HAP-1 (cell line): ENCODE data around the gene CAPN11.
"Not testable (repeated sequence)": the region's sequence is repeated elsewhere in the genome, so short reads cannot be mapped to it uniquely, and the experiment has no call there.

Source experiments
- DNase-seq, 2 experiments: peaks; one replicate each; pipeline ENCODE4 v3.0.0-alpha.2; 2016 to 2020; ENCODE audit warnings: low spot score in 2 of 2
- H3K27me3 ChIP-seq: fragments of 250-450 bp; sonication (Bioruptor Pico); 2 replicates; pipeline ENCODE4 v1.5.1; 2020; ENCODE audit warnings: low read depth, mild to moderate bottlenecking, moderate library complexity
- H3K36me3 ChIP-seq: fragments of 250-450 bp; sonication (Bioruptor Pico); replicated peaks from 2 replicates; pipeline ENCODE4 v1.5.1; 2020; ENCODE audit warnings: mild to moderate bottlenecking
- H3K4me1 ChIP-seq: fragments of 250-450 bp; sonication (Bioruptor Pico); 2 replicates; pipeline ENCODE4 v1.5.1; 2020; ENCODE audit warnings: mild to moderate bottlenecking
- H3K4me3 ChIP-seq: fragments of 250-450 bp; sonication (Bioruptor Pico); 2 replicates; pipeline ENCODE4 v1.5.1; 2020; ENCODE audit warnings: mild to moderate bottlenecking, moderate library complexity
- H3K9me3 ChIP-seq: fragments of 250-450 bp; sonication (Bioruptor Pico); 2 replicates; pipeline ENCODE4 v1.5.1; 2020; ENCODE audit warnings: mild to moderate bottlenecking, moderate library complexity
- in situ Hi-C: fragments of 300-500 bp; cut with MboI; formaldehyde crosslinking; loops from 3 replicates; pipeline ENCODE4 v1.14.3; 2020; ENCODE audit warnings: low sequenced_read_pairs, inconsistent platforms, mixed read lengths

The CAPN11 gene

GRCh38 chr6:44138717-44139350, 19.8 kb upstream of the CAPN11 start:
- no peak for DNase-seq
- H3K36me3 ChIP-seq = no peaks in the 10 kb centered on the region; the same call in 1 of the 2 replicates

GRCh38 chr6:44139351-44139743, 19.3 kb upstream of the CAPN11 start:
- H3K27me3 ChIP-seq = no peaks in the 10 kb centered on the region
- H3K9me3 ChIP-seq = no peaks in the 10 kb centered on the region
- no peaks in the 10 kb centered on the region; the same call in 1 of the 2 replicates for H3K36me3 ChIP-seq
- no peak overlapping the region for H3K4me3 ChIP-seq
- no peaks in the 10 kb centered on the region for H3K4me1 ChIP-seq
- in situ Hi-C loops = no loop called here
- DNase-seq = no peak

More at GRCh38 chr6:44138717-44139350, 19.8 kb upstream of the CAPN11 start:
- Histone ChIP-seq H3K9me3 (no peaks in the 10 kb centered on the region), H3K27me3 (no peaks in the 10 kb centered on the region), H3K4me3 (no peak overlapping the region), H3K4me1 (no peaks in the 10 kb centered on the region)
- in situ Hi-C loops = no loop called here

GRCh38 chr6:44142835-44143234, 15.8 kb upstream of the CAPN11 start:
- Histone ChIP-seq H3K4me3 (no peak overlapping the region), H3K27me3 (no peaks in the 10 kb centered on the region), H3K9me3 (no peaks in the 10 kb centered on the region), H3K36me3 (no peaks in the 10 kb centered on the region), H3K4me1 (no peaks in the 10 kb centered on the region)
- DNase-seq = no peak
- in situ Hi-C loops = no loop called here

GRCh38 chr6:44143731-44144130, 14.9 kb upstream of the CAPN11 start:
- Histone ChIP-seq H3K36me3 (0 out of 2 replicates have a peak, but pooled peaks cover under 1% of the 10 kb centered on the region), H3K4me1 (no peaks in the 10 kb centered on the region)

GRCh38 chr6:44144536-44144935, 14.1 kb upstream of the CAPN11 start:
- H3K9me3 ChIP-seq, H3K4me1 ChIP-seq, in situ Hi-C loops, H3K4me3 ChIP-seq, H3K36me3 ChIP-seq, DNase-seq, H3K27me3 ChIP-seq: not testable (repeated sequence)

More at GRCh38 chr6:44143731-44144130, 14.9 kb upstream of the CAPN11 start:
- no peaks in the 10 kb centered on the region for H3K9me3 ChIP-seq
- DNase-seq = no peak
- H3K4me3 ChIP-seq = no peak overlapping the region
- no peaks in the 10 kb centered on the region for H3K27me3 ChIP-seq
- in situ Hi-C loops = no loop called here

GRCh38 chr6:44145839-44146238, 12.8 kb upstream of the CAPN11 start:
- Histone ChIP-seq H3K4me1 (no peaks in the 10 kb centered on the region), H3K4me3 (no peak overlapping the region), H3K27me3 (no peaks in the 10 kb centered on the region), H3K36me3 (peaks cover 7% of the 10 kb centered on the region; the same call in 1 of the 2 replicates), H3K9me3 (no peaks in the 10 kb centered on the region)
- no peak for DNase-seq
- in situ Hi-C loops = no loop called here

- Histone ChIP-seq H3K36me3 (peaks cover 7% of the 10 kb centered on the region; the same call in 1 of the 2 replicates), H3K9me3 (no peaks in the 10 kb centered on the region), H3K4me1 (no peaks in the 10 kb centered on the region), H3K27me3 (no peaks in the 10 kb centered on the region), H3K4me3 (no peak overlapping the region)
- in situ Hi-C loops = no loop called here
- no peak for DNase-seq
Measured at GRCh38 chr6:44146685-44147084, 11.9 kb upstream of the CAPN11 start.

- in situ Hi-C loops = no loop called here
- peaks cover 7% of the 10 kb centered on the region; the same call in 1 of the 2 replicates for H3K36me3 ChIP-seq
Measured at GRCh38 chr6:44147256-44147655, 11.4 kb upstream of the CAPN11 start.

GRCh38 chr6:44148306-44148705, 10.3 kb upstream of the CAPN11 start:
- no peaks in the 10 kb centered on the region for H3K27me3 ChIP-seq
- no peaks in the 10 kb centered on the region for H3K4me1 ChIP-seq
- H3K36me3 ChIP-seq = peaks cover 7% of the 10 kb centered on the region; the same call in 1 of the 2 replicates
- in situ Hi-C loops = no loop called here
- no peaks in the 10 kb centered on the region for H3K9me3 ChIP-seq
- no peak overlapping the region for H3K4me3 ChIP-seq
- DNase-seq = no peak

More at GRCh38 chr6:44147256-44147655, 11.4 kb upstream of the CAPN11 start:
- H3K9me3 ChIP-seq = no peaks in the 10 kb centered on the region
- no peak for DNase-seq
- no peaks in the 10 kb centered on the region for H3K4me1 ChIP-seq
- H3K4me3 ChIP-seq = no peak overlapping the region
- H3K27me3 ChIP-seq = no peaks in the 10 kb centered on the region

- no peaks in the 10 kb centered on the region for H3K9me3 ChIP-seq
- H3K4me3 ChIP-seq = no peak overlapping the region
- in situ Hi-C loops = loop anchor here (5.0 kb wide), 1 partner anchor 62 kb away; no protein-coding TSS in a partner anchor
Measured at GRCh38 chr6:44149369-44150012, 9.1 kb upstream of the CAPN11 start.

GRCh38 chr6:44150317-44150917, 8.2 kb upstream of the CAPN11 start:
- no peak for DNase-seq
- H3K9me3 ChIP-seq = no peaks in the 10 kb centered on the region
- no peaks in the 10 kb centered on the region for H3K27me3 ChIP-seq
- H3K36me3 ChIP-seq = peaks cover 7% of the 10 kb centered on the region; the same call in 1 of the 2 replicates
- H3K4me3 ChIP-seq = no peak overlapping the region
- no peaks in the 10 kb centered on the region for H3K4me1 ChIP-seq
- in situ Hi-C loops = loop anchor here (5.0 kb wide), 1 partner anchor 63 kb away; no protein-coding TSS in a partner anchor

More at GRCh38 chr6:44149369-44150012, 9.1 kb upstream of the CAPN11 start:
- H3K27me3 ChIP-seq = no peaks in the 10 kb centered on the region
- H3K4me1 ChIP-seq = no peaks in the 10 kb centered on the region
- H3K36me3 ChIP-seq = peaks cover 7% of the 10 kb centered on the region; the same call in 1 of the 2 replicates
- no peak for DNase-seq

- Histone ChIP-seq H3K9me3 (no peaks in the 10 kb centered on the region), H3K36me3 (peaks cover 7% of the 10 kb centered on the region; the same call in 1 of the 2 replicates), H3K27me3 (no peaks in the 10 kb centered on the region), H3K4me3 (no peak overlapping the region), H3K4me1 (no peaks in the 10 kb centered on the region)
- peak; percentile 31 to 86 for DNase-seq
- in situ Hi-C loops = loop anchor here (5.0 kb wide), 1 partner anchor 64 kb away; no protein-coding TSS in a partner anchor
Measured at GRCh38 chr6:44151348-44152108, 7.1 kb upstream of the CAPN11 start.

GRCh38 chr6:44152109-44152461, 6.5 kb upstream of the CAPN11 start:
- Histone ChIP-seq H3K9me3 (no peaks in the 10 kb centered on the region), H3K4me3 (no peak overlapping the region), H3K27me3 (no peaks in the 10 kb centered on the region), H3K4me1 (no peaks in the 10 kb centered on the region), H3K36me3 (peaks cover 7% of the 10 kb centered on the region; the same call in 1 of the 2 replicates)
- DNase-seq = no peak
- in situ Hi-C loops = loop anchor here (5.0 kb wide), 1 partner anchor 65 kb away; no protein-coding TSS in a partner anchor
